Kidney glomerular epithelial cell (primary cell): ENCODE measurements around the gene BMP6.

ENCODE experiments used
- DNase-seq: peaks from one replicate; lab custom pipeline; 2025; lab: John Stamatoyannopoulos, UW

The BMP6 gene

GRCh38 chr6:7828124-7828523, 102.2 kb downstream of the BMP6 start:
- no peak for DNase-seq

GRCh38 chr6:7832904-7833750, 107.2 kb downstream of the BMP6 start:
- no peak for DNase-seq

GRCh38 chr6:7833751-7834070, 107.8 kb downstream of the BMP6 start:
- no peak for DNase-seq

- no peak for DNase-seq
Observed at GRCh38 chr6:7836371-7837026, 110.6 kb downstream of the BMP6 start.

- no peak for DNase-seq
Observed at GRCh38 chr6:7841781-7842468, 116.0 kb downstream of the BMP6 start.

GRCh38 chr6:7846966-7847818, 121.3 kb downstream of the BMP6 start:
- DNase-seq = no peak

GRCh38 chr6:7848229-7848628, 122.3 kb downstream of the BMP6 start:
- DNase-seq = no peak

GRCh38 chr6:7851780-7852179, 125.9 kb downstream of the BMP6 start:
- no peak for DNase-seq

GRCh38 chr6:7859591-7859990, 133.7 kb downstream of the BMP6 start:
- no peak for DNase-seq

GRCh38 chr6:7865781-7866180, 139.9 kb downstream of the BMP6 start:
- DNase-seq = no peak

GRCh38 chr6:7866526-7866925, 140.6 kb downstream of the BMP6 start:
- no peak for DNase-seq

- DNase-seq = no peak
Observed at GRCh38 chr6:7868926-7869325, 143.0 kb downstream of the BMP6 start.

- no peak for DNase-seq
Observed at GRCh38 chr6:7878401-7878964, 152.6 kb downstream of the BMP6 start.

- no peak for DNase-seq
Observed at GRCh38 chr6:7879043-7879442, 153.1 kb downstream of the BMP6 start.

- DNase-seq = no peak
Observed at GRCh38 chr6:7879579-7879978, 153.7 kb downstream of the BMP6 start.

GRCh38 chr6:7879980-7880717, 154.2 kb downstream of the BMP6 start:
- no peak for DNase-seq

GRCh38 chr6:7880718-7881107, 154.8 kb downstream of the BMP6 start:
- DNase-seq = no peak

- no peak for DNase-seq
Observed at GRCh38 chr6:7881765-7882500, 156.0 kb downstream of the BMP6 start.

GRCh38 chr6:7882505-7883257, 156.8 kb downstream of the BMP6 start:
- DNase-seq = no peak

- no peak for DNase-seq
Observed at GRCh38 chr6:7883381-7883780, 157.5 kb downstream of the BMP6 start.
